Adrenal gland (tissue), 12 donors: ENCODE measurements around the gene AOPEP. TPM values are rescaled to one million over a fixed set of nuclear protein-coding genes. Genes with fewer than 3 reads are reported as not detected.
A peak's percentile ranks its signal among the peaks of the same experiment; 100 is the strongest.

Experiments
- DNase-seq, 7 donors: peaks; one replicate each; pipeline ENCODE4 v3.0.0-alpha.2; 2019 to 2020
- H3K27ac ChIP-seq, 5 donors: fragments of 200-600 bp; sonication (generic) in 4 of 5; 1 replicate in 3 of 5; 2 replicates in 2 of 5; pipeline versions ENCODE4 v1.5.1 to v1.8.0; 2016 to 2020; ENCODE audit warnings: mild to moderate bottlenecking in 1 of 5
- H3K27me3 ChIP-seq: fragments of 200-600 bp; 2 replicates; pipeline ENCODE4 v1.8.0; 2021
- H3K36me3 ChIP-seq, 2 donors: fragments of 200-600 bp; replicated peaks in 1 of 2; 1 replicate in 1 of 2; 2 replicates in 1 of 2; pipeline versions ENCODE4 v1.5.1 to v1.8.0; 2018 to 2022
- H3K4me1 ChIP-seq, 2 donors: fragments of 200-600 bp; replicated peaks in 1 of 2; 1 replicate in 1 of 2; 2 replicates in 1 of 2; pipeline versions ENCODE4 v1.5.1 to v1.8.0; 2018 to 2021
- H3K4me3 ChIP-seq, 4 donors: fragments of 200-600 bp; sonication (generic) in 3 of 4; one replicate each; pipeline ENCODE4 v1.5.1; 2016 to 2018
- H3K9me3 ChIP-seq, 3 donors: fragments of 200-600 bp; sonication (generic) in 1 of 3; replicated peaks in 1 of 3; 1 replicate in 2 of 3; 2 replicates in 1 of 3; pipeline versions ENCODE4 v1.5.1 to v1.8.0; 2016 to 2021
- CTCF ChIP-seq, 6 experiments: fragments of 450-650 bp in 4 of 6; fragments of 200-600 bp in 2 of 6; sonication (generic) in 1 of 6; IDR thresholded peaks; 1 replicate in 5 of 6; 2 replicates in 1 of 6; pipeline versions ENCODE4 v1.5.1 to v1.8.0; 2016 to 2021; ENCODE audit warnings: antibody characterized with exemption in 6 of 6, mild to moderate bottlenecking in 2 of 6, moderate library complexity in 1 of 6
- POLR2A ChIP-seq, 2 donors: fragments of 450-650 bp; IDR thresholded peaks; one replicate each; pipeline ENCODE4 v1.6.1; 2017; ENCODE audit warnings: antibody characterized with exemption in 2 of 2, mild to moderate bottlenecking in 2 of 2, moderate library complexity in 1 of 2
- WGBS, 4 donors: extraction: QIAGEN DNeasy Blood & Tissue Kit in 2 of 4; methylation state at CpG; one replicate each; pipeline versions ENCODE4 v1.1.5 to v1.1.7; 2013 to 2017; 5-methylcytosine and 5-hydroxymethylcytosine counted together
- intact Hi-C, 2 donors: fragments of 100-400 bp; cut with DNase I; formaldehyde crosslinking; loops; one replicate each; pipeline versions ENCODE4 v1.14.1 to v1.15.0; 2022 to 2023
- polyA plus RNA-seq, 3 donors: library from polyadenylated mRNA; stranded (reverse); fragments of 200-250 nt in 2 of 3; fragments of 350-450 nt in 1 of 3; fragmentation: Illumina TruSeq in 1 of 3; extraction: RNeasy Lipid Tissue Mini Kit (QIAGEN cat#74804) in 1 of 3; gene quantifications; one replicate each; pipeline ENCODE4 v1.2.3, GENCODE V29; 2013 to 2014
- total RNA-seq, 9 donors: library from RNA; depleted of rRNA in 4 of 9; stranded (reverse); fragments of >200 nt in 4 of 9; fragments of 120-200 nt in 1 of 9; fragmentation: NEBNext Ultra II Directional in 1 of 9; extraction: Animal tissue kit (Norgen Biotek cat#: 25700) in 1 of 9; gene quantifications; one replicate each; pipeline versions ENCODE4 v1.1.0 to v1.2.4, GENCODE V29; 2013 to 2023
- donor health status: healthy with polysubstance abuse.
- donor health status: Bipolar disorder and iron deficiency.
- donor health status: DM: yes; HTN: yes; CAD: no.
- donor health status: DM: no; HTN: no; CAD: no.
- donor health status: DM: no; HTN: no; CAD: no.
- donor health status: DM: yes; HTN: yes; CAD: no.

AOPEP gene
- total and polyA plus RNA-seq, 12 donors, result 31.0 to 99.6 (median 71.0) TPM

- H3K27ac ChIP-seq, result peak overlapping the region; percentile 11 to 88 (median 78)
- H3K27me3 ChIP-seq, result no peaks in the 10 kb centered on the region
- no peaks in the 10 kb centered on the region for H3K36me3 ChIP-seq
- WGBS, 4 donors, result 11 to 38% (median 22%) methylated on average over 23 to 58 of the region's 58 CpGs
- H3K9me3 ChIP-seq, result no peaks in the 10 kb centered on the region
- peak overlapping the region in 2 of 4 donors; percentile 31 to 59 for H3K4me3 ChIP-seq
- TF ChIP-seq POLR2A (IDR thresholded peaks at IDR 0.05) (peak in 1 of 2 donors; percentile 48), CTCF (IDR thresholded peaks at IDR 0.05) (no peak)
- H3K4me1 ChIP-seq, result peaks cover 12 to 29% of the 10 kb centered on the region in 2 donors
- DNase-seq, result peak in 6 of 7 donors; percentile 43 to 68 (median 60)
- intact Hi-C loops, result no loop called here
Observed at GRCh38 chr9:95048225-95049087, 322.0 kb downstream of the AOPEP start.

DNA sequence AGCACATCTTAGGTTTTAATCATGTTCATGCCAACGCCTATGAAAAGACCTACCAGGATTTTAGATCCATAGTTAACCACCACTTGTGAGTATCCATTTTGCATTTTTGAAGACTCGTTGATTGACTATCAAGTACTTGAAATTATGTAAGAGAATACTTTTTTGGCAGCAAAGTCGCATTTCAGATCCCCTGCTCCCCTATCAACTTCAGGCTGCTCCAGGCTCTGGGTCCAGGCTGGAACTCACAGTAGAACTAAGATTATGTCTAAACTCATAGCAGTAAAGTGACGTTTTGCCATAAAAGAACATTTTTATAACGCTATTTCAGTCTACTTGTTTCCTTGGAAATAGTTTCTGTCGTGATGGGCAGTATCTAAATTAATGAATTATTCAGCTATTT is 323.3 kb downstream of the AOPEP start:
- peaks cover 13 to 39% of the 10 kb centered on the region in 2 donors for H3K4me1 ChIP-seq
- H3K27me3 ChIP-seq, result no peaks in the 10 kb centered on the region
- WGBS, 4 donors, result 60 to 70% (median 66%) methylated on average over 6 of the region's 6 CpGs
- TF ChIP-seq POLR2A (IDR thresholded peaks at IDR 0.05), result no peak
- no peak for DNase-seq
- H3K27ac ChIP-seq, result peak overlapping the region in 3 of 5 donors; percentile 42 to 81 (median 78)
- H3K36me3 ChIP-seq, result no peaks in the 10 kb centered on the region
- intact Hi-C loops, result no loop called here
- no peaks in the 10 kb centered on the region for H3K9me3 ChIP-seq
- peak overlapping the region in 2 of 4 donors; percentile 5 to 59 for H3K4me3 ChIP-seq

DNA sequence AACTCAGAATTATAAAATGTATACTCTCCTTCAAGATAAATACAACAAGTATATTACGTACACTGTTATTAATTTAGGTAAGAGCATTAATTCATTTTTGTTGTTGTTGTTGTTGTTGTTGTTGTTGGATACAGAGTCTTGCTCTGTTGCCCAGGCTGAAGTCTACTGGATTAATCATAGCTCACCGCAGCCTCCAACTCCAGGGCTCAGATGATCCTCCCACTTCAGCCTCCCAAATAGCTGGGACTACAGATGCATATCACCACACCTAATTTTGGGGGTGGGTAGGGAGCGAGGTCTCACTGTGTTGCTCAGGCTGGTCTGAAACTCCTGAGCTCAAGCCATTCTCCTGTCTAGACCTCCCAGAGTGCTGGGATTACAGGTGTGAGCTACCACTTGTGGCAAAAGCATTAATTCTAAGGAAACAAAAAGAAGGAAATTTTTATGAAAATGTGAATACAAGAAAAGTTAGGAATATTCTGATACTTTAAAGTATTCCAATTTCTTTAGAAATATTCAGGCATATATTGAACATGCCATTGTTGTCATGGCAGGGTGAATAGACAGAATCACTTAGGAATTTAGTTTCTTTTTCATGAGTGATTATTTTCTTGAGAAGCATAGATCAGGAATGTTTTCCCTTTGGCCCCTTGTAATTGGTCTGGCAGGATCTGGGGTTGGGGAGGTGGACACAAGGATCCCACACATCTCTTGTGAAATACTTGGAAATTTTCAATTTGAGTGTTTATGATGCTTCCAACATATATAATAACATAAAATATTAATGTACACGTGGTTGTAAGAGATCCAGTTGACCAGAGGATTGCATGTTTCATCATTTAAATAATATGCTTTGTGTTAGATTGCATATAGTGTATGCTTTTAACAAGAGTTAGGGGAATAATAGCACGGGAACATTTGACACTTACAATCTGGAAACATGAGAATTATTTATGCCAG is 327.4 kb downstream of the AOPEP start:
- no peaks in the 10 kb centered on the region for H3K36me3 ChIP-seq
- H3K9me3 ChIP-seq, result no peaks in the 10 kb centered on the region
- intact Hi-C loops, result no loop called here
- no peak for DNase-seq
- peak overlapping the region in 1 of 5 donors; percentile 3 for H3K27ac ChIP-seq
- WGBS, 4 donors, result 84 to 88% (median 86%) methylated on average over 5 of the region's 5 CpGs
- H3K4me1 ChIP-seq, result peaks cover 33 to 65% of the 10 kb centered on the region in 2 donors
- no peak overlapping the region for H3K4me3 ChIP-seq
- TF ChIP-seq POLR2A (IDR thresholded peaks at IDR 0.05) (no peak), CTCF (IDR thresholded peaks at IDR 0.05) (no peak)
- no peaks in the 10 kb centered on the region for H3K27me3 ChIP-seq

- TF ChIP-seq CTCF (IDR thresholded peaks at IDR 0.05) (no peak), POLR2A (IDR thresholded peaks at IDR 0.05) (no peak)
- Histone ChIP-seq H3K36me3 (no peaks in the 10 kb centered on the region), H3K4me3 (peak overlapping the region in 1 of 4 donors; percentile 25), H3K27ac (peak overlapping the region in 4 of 5 donors; percentile 28 to 78 (median 62)), H3K4me1 (peaks cover 24 to 61% of the 10 kb centered on the region in 2 donors), H3K27me3 (no peaks in the 10 kb centered on the region), H3K9me3 (no peaks in the 10 kb centered on the region)
- intact Hi-C loops, result no loop called here
- WGBS, 4 donors, result 18 to 39% (median 31%) methylated on average over 6 of the region's 6 CpGs
- DNase-seq, result no peak
Observed at GRCh38 chr9:95055334-95055850, 328.9 kb downstream of the AOPEP start.
